GM21447 (cell line): ENCODE measurements around the gene AKR1A1.
"Not testable (repeated sequence)": the region's sequence is repeated elsewhere in the genome, so short reads cannot be mapped to it uniquely, and the experiment has no call there.

ENCODE experiments used
- ATAC-seq: cut with Tn5 transposase; IDR thresholded peaks from one replicate; pipeline ENCODE4 v1.9.1; 2021; ENCODE audit not compliant: unreplicated experiment

Gene AKR1A1

GRCh38 chr1:45550401-45551351 is at the start of gene AKR1A1:
AKR1A1 (plus strand) TSS chr1:45550826; CDS start chr1:45561795, 10,969 bp downstream.
- ATAC-seq, result peak; percentile 84

DNA sequence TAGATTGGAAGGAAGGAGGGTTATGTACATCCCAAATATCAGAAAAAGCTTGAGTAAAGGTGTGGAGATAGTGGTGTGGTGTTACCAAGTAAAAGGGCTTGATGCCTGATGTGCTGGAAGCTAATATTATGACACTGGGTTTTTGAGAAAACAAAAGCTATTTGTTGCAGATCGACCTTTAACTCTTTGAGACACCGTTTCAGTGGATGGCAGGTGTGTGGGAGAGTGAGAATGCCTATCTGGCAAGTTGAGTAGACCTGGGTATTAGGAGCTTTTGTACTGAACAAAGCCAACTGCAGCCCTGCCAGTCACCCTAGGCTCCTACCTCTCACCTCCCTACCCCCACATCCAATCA is 49.1 kb upstream of the AKR1A1 start:
- no peak for ATAC-seq

DNA sequence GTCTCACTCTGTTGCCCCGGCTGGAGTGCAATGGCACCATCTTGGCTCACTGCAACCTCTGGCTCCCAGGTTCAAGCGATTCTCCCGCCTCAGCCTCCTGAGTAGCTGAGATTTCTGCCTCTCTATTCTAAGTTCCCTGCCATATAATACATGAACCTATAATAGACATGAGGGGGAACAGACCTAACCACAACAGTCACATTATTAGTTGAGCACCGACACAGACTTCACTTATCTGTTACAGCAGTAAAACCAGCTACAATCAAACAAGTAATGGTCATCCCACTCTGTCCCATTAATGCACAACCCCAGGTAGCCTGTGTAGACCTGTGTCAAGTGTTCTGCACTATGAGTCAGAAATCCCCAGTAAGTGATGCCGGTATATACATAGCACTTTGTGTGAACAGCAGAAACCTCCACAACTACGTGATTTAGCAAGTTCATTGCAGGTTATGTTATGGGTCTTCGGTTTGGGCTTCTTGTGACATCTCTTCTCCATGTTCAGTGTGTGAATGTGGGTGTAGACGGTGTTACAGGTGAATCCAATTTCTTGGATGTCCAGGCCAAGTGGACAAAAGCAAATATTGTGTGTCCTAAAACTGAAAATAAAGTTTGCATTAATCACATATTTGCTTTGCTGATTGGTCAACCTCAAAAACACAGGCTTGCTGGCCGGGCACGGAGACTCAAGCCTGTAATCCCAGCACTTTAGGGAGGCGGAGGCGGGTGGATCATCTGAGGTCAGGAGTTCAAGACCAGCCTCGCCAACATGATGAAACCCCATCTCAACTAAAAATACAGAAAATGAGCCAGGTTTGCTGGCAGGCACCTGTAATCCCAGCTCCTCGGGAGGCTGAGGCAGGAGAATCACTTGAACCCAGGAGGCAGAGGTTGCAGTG is 46.9 kb upstream of the AKR1A1 start:
- ATAC-seq, result no peak

GRCh38 chr1:45507195-45507594 is 43.4 kb upstream of the AKR1A1 start:
- no peak for ATAC-seq

- no peak for ATAC-seq
Observed at GRCh38 chr1:45507893-45508292, 42.7 kb upstream of the AKR1A1 start.

GRCh38 chr1:45508295-45509151 is 42.1 kb upstream of the AKR1A1 start:
- ATAC-seq, result no peak

DNA sequence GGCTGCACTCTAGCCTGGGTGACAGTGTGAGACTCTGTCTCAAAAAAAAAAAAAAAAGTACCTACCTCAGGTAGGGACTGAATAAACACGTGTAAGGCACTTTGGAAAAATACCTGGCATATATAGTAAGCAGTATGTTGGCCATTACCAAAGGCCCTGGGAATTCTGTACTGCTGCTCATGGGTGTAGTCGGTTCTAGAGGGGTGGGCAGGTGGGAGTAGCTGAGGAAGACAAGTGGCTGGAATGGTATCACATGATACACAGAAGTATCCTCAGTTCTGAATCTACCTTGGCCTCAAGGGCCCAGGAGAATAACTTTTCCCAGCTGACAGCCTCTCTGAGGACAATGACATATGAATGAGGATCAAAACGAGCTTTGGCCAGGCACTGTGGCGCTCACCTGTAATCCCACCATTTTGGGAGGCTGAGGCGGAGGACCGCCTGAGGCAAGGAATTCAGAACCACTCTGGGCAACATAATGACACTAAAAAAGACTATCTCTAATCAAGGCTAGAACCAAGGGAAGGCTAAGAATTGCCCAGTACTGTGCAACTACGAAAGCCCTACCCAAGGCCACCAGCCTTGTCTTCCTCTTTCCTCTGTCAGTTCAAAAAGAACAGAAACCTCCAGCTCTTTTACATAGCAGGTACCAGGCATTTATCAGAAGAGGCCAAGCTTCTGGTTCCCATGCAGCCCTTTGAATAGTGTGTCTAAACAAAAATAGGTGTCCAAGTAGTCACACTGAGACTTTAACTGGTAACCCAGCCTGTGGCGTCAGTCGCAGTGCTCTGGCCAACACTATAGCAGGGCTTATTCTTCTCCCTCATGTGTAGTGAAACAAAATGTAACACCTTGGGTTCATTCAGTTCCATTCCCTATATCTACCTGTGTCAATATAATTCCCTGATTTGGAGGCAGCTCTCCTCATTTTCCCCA is 40.3 kb upstream of the AKR1A1 start:
- no peak for ATAC-seq

DNA sequence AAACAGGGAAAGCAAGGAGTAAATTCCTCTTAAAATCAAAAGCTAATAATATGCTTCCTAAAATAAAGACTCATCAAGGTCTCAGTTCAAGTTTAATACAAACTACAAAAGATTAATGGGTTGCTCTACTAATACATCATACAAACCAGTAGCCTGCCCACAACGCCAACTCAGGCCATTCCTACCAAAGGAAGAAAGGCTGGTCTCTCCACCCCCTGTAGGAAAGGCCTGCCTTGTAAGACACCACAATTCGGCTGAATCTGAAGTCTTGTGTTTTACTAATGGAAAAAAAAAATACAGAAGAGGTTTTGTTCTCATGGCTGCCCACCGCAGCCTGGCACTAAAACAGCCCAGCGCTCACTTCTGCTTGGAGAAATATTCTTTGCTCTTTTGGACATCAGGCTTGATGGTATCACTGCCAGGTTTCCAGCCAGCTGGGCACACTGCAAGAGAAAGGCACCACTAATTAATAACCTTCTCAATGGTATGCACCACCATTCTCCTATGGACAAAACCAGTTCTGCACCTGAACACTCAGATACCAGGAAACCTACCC is 39.6 kb upstream of the AKR1A1 start:
- no peak for ATAC-seq

- no peak for ATAC-seq
Observed at GRCh38 chr1:45512641-45513054, 38.0 kb upstream of the AKR1A1 start.

- not testable (repeated sequence) for ATAC-seq
Observed at GRCh38 chr1:45513532-45514260, 36.9 kb upstream of the AKR1A1 start.

DNA sequence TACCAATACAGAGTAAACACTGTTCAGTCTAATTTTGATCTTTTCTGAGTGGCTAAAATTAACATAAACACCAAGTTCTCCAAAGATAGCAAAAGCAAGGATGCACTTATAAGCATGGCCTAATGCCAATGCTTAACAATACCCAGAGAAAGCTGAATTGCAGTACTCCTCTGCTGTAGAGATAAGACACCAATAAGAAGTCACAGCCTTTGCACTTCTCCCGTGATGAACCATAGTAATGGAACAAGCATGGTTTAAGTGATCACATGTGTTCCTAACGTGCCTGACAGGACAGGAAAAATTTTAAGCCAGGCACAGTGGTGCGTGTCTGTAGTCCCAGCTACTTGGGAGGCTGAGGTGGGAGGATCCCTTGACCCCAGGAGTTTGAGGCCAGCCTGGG is 34.6 kb upstream of the AKR1A1 start:
- ATAC-seq, result no peak

DNA sequence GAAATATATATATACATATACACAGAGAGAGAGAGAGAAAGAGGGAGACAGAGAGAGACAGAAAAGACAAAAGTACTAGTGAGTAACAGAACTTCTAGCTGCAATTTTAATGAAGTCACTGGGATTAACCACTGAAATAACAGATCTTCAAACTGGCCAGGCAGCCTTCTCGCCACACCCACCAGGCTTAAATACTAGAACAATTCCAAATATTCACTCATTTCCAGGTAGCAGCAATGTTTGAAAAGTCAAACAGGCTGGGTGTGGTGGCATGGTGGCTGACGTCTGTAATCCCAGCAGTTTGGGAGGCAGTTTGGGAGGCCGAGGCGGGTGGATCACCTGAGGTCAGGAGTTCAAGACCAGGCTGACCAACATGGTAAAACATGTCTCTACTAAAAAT is 34.2 kb upstream of the AKR1A1 start:
- ATAC-seq, result no peak

- ATAC-seq, result not testable (repeated sequence)
Observed at GRCh38 chr1:45518366-45518765, 32.3 kb upstream of the AKR1A1 start.

- no peak for ATAC-seq
Observed at GRCh38 chr1:45518910-45519309, 31.7 kb upstream of the AKR1A1 start.

DNA sequence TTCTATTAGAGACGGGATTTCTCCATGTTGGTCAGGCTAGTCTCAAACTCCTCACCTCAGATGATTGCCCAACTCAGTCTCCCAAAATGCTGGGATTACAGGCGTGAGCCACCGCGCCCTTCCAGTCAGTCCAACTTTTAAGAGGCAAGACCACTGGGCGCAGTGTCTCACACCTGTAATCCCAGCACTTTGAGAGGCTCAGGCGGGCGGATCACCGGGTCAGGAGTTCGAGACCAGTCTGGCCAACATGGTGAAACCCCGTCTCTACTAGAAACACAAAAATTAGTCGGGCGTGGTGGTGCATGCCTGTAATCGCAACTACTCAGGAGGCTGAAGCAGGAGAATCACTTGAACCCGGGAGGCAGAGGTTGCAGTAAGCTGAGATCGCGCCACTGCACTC is 30.9 kb upstream of the AKR1A1 start:
- ATAC-seq, result not testable (repeated sequence)

DNA sequence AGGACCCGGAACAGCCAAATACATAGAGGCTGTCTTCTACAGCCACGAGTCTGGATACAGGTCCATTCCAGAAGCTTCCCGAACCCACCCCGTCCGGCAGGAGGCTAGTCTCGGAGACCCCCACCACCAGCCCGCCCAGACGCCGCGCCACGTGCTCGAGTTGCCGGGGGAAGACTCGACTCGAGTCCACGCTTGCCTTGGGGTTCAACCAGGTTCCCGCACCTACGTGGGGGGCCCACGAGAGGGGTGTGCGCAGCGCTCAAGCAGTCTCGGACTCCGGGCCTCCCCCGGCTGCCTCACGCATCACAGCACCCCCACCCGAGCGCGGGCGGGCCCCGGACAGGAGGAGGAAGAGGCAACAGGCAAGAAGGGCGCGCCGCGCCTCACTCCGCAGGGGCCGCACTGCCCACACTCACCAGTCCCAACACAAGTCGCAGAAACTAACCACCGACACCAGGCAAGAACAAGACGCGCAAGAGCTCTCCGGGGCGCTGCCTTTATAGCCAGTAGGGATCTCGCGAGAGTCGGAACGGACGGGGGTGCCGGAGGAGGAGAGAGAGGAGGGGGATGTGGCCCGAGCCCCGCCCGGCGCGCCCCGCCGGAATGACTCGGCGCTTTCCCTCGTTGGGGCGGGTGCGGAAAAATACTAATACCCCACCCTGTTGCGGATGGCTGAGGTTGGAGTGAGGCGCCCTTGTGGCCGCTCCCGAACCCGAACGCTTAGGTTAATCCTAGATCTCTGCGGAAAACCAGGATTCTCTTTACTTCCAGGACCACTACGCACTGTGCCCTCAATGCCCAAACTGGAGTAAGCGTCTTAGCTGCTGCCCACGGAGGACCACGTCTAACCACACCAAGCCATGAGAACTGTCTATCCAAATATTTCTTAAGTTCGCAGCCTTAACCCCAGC is 29.0 kb upstream of the AKR1A1 start, which contains the start of gene PRDX1:
Gene PRDX1 (minus strand): TSS at position 472 of the 911 bp plus-strand sequence. CDS start 2,841 bp downstream, outside the sequence.
- peak; percentile 83 for ATAC-seq

- no peak for ATAC-seq
Observed at GRCh38 chr1:45522324-45523104, 28.1 kb upstream of the AKR1A1 start.
